HL-60 (cell line): Measurements from ENCODE around the gene SLC6A11.

Source experiments
- DNase-seq, 2 experiments: peaks; one replicate each; pipeline ENCODE4 v3.0.0-alpha.2; 2010 to 2020; ENCODE audit warnings: low read depth in 1 of 2, low spot score in 1 of 2
- H3K27ac ChIP-seq: fragments of 250-450 bp; sonication (Bioruptor Pico); replicated peaks from 2 replicates; pipeline ENCODE4 v1.5.1; 2020; ENCODE audit warnings: mild to moderate bottlenecking, moderate library complexity
- H3K27me3 ChIP-seq: fragments of 250-450 bp; sonication (Bioruptor Pico); 2 replicates; pipeline ENCODE4 v1.5.1; 2021; ENCODE audit warnings: mild to moderate bottlenecking, moderate library complexity; ENCODE audit not compliant: insufficient read depth, poor library complexity, severe bottlenecking
- H3K4me3 ChIP-seq: replicated peaks from 2 replicates; pipeline ENCODE4 v1.5.1; 2011; ENCODE audit warnings: mild to moderate bottlenecking, control low read depth, low read length; ENCODE audit not compliant: insufficient read depth
- CTCF ChIP-seq: IDR thresholded peaks from one replicate; pipeline ENCODE4 v1.5.1; 2011; ENCODE audit warnings: low read length, control low read depth, inconsistent platforms; ENCODE audit not compliant: insufficient read depth
- GABPA ChIP-seq: IDR thresholded peaks from 2 replicates; pipeline ENCODE4 v1.6.1; 2012; ENCODE audit warnings: low read depth
- POLR2AphosphoS5 ChIP-seq: IDR thresholded peaks from 2 replicates; pipeline ENCODE4 v1.6.1; 2012; ENCODE audit warnings: low read depth
- SPI1 ChIP-seq: IDR thresholded peaks from 2 replicates; pipeline ENCODE4 v1.6.1; 2012; ENCODE audit warnings: low read depth, mild to moderate bottlenecking, borderline replicate concordance
- TF ChIP-seq, protein P1 (sequence below): IDR thresholded peaks from 2 replicates; pipeline ENCODE4 v1.6.1; 2012; ENCODE audit warnings: low read depth; ENCODE audit not compliant: insufficient replicate concordance

The SLC6A11 gene

GRCh38 chr3:10774129-10774670, 41.8 kb upstream of the SLC6A11 start:
- Histone ChIP-seq H3K27me3 (no peaks in the 10 kb centered on the region), H3K27ac (no peak overlapping the region), H3K4me3 (no peak overlapping the region)
- TF ChIP-seq GABPA (no peak), SPI1 (no peak)
- no peak for DNase-seq

DNA sequence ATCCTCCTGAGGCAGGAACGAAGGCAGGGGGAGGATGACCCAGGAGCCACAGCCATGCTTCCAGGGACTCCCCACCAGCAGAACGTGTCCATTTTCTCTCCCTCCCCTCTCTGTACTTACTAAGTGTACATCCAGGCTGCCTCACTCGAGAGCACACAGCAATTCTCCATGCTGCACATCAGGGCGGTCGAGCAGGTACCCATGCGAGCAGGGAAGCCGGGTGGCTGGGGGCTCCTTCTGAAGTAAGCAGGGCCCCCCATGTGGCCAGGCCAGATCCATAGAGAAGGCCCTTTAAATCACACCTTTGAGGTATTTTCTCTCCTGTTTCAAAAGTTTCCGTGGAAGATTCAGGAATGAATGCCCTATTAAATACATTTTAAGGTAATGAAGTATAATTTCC, 41.2 kb upstream of the SLC6A11 start:
- Histone ChIP-seq H3K27ac (no peak overlapping the region), H3K4me3 (no peak overlapping the region), H3K27me3 (no peaks in the 10 kb centered on the region)
- TF ChIP-seq, protein P1, sequence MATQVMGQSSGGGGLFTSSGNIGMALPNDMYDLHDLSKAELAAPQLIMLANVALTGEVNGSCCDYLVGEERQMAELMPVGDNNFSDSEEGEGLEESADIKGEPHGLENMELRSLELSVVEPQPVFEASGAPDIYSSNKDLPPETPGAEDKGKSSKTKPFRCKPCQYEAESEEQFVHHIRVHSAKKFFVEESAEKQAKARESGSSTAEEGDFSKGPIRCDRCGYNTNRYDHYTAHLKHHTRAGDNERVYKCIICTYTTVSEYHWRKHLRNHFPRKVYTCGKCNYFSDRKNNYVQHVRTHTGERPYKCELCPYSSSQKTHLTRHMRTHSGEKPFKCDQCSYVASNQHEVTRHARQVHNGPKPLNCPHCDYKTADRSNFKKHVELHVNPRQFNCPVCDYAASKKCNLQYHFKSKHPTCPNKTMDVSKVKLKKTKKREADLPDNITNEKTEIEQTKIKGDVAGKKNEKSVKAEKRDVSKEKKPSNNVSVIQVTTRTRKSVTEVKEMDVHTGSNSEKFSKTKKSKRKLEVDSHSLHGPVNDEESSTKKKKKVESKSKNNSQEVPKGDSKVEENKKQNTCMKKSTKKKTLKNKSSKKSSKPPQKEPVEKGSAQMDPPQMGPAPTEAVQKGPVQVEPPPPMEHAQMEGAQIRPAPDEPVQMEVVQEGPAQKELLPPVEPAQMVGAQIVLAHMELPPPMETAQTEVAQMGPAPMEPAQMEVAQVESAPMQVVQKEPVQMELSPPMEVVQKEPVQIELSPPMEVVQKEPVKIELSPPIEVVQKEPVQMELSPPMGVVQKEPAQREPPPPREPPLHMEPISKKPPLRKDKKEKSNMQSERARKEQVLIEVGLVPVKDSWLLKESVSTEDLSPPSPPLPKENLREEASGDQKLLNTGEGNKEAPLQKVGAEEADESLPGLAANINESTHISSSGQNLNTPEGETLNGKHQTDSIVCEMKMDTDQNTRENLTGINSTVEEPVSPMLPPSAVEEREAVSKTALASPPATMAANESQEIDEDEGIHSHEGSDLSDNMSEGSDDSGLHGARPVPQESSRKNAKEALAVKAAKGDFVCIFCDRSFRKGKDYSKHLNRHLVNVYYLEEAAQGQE = no peak
- TF ChIP-seq SPI1 (no peak), GABPA (no peak), CTCF (no peak)
- no peak for DNase-seq

DNA sequence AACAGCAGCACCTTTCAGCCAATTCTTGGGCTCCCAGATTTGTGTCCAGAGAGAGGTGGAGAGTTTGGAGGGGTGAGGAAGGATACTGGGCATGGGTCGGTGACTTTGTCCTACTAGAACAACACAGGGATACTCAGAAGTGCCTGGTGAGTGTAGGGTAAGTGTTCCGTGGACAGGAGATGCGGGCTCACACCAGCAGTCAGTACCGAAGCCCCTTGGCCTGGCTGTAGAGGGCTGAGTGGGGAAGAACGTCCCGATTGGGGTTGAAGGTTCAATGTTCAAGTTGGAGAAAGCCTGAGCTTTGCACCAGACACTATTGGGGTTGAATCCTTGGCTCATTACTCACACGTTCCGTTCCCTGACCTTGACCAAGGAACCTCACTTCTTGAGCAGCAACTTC, 40.8 kb upstream of the SLC6A11 start:
- DNase-seq = peak in 1 of 2 experiments; percentile 4
- no peak overlapping the region for H3K4me3 ChIP-seq
- TF ChIP-seq POLR2AphosphoS5 = no peak
- no peak for TF ChIP-seq SPI1
- TF ChIP-seq, protein P1 = no peak
- no peak for TF ChIP-seq GABPA
- no peak for TF ChIP-seq CTCF
- H3K27ac ChIP-seq = no peak overlapping the region
- H3K27me3 ChIP-seq = no peaks in the 10 kb centered on the region

- no peaks in the 10 kb centered on the region for H3K27me3 ChIP-seq
- H3K27ac ChIP-seq = no peak overlapping the region
- DNase-seq = no peak
- TF ChIP-seq SPI1 (no peak), POLR2AphosphoS5 (no peak), CTCF (no peak), GABPA (no peak)
- TF ChIP-seq, protein P1 = no peak
- no peak overlapping the region for H3K4me3 ChIP-seq
Measured at GRCh38 chr3:10775828-10776227, 40.2 kb upstream of the SLC6A11 start.
